NCI-H2196 (cell line): ENCODE measurements around the gene MRPL49.
"Not testable (repeated sequence)": the region's sequence is repeated elsewhere in the genome, so short reads cannot be mapped to it uniquely, and the experiment has no call there.

Experiments used
- DNase-seq: peaks from one replicate; lab custom pipeline; 2025; ENCODE audit not compliant: unreplicated experiment; lab: John Stamatoyannopoulos, UW

Gene MRPL49

DNA sequence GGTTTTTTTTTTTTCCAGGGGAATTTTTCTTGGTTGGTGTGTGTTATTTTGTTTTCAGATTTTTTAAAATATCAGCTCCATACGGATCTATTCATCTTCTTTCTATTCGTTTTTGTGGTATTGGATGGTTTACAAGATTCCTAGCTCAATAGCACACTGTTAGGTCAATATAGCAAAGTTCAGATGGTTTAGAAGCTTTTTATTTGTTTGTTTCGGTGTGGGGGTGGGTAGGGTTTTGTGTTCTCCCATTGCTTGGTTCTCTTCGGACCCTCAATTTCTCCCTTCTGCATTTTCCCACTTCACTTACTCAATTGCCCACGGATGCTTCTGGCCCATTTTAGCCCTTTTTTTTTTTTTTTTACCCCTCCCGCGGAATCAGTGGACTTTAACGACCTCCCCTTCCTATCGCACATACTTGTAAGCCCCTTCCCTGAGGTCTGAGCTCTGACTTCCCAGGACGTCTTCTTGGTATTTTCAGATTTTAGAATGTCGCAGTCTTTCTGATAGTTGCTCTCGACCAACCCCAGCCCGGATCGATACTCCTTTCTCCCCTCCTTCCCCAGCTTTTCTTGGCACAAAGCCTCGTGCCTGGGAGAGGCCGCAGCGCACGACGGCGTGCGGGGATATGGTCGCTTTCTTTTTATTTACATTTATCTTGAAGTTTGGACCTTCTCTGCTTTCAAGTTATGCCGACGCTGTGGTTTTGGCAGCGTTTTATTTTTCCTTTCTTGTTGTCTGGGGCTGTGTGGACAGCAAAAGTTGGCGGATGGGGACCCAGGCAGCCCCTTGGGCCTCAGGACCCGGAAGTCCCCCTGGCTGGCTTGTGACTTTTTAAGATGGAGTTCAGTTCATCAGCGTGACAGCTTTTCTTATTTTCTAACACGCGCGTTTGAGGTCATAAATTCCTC is 43.5 kb downstream of the MRPL49 start:
- no peak for DNase-seq

DNA sequence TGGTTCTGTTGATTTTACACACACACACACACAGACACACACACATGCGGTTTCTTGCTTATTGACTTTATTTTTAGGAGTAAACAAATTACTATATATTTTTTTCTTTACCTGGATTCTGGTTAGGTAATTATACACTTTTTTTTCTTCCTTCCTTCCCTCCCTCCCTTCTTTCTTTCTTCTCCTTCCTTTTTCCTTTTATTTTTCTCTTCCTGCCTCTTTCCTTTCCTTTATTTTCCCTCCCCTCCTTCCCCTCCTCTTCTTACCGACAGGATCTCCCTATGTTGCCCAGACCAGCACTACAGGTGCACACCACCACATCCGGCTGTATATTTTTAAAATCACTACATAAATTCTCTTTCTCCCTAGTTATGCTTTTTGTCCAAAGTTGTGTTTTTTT is 44.8 kb downstream of the MRPL49 start:
- DNase-seq: no peak

DNA sequence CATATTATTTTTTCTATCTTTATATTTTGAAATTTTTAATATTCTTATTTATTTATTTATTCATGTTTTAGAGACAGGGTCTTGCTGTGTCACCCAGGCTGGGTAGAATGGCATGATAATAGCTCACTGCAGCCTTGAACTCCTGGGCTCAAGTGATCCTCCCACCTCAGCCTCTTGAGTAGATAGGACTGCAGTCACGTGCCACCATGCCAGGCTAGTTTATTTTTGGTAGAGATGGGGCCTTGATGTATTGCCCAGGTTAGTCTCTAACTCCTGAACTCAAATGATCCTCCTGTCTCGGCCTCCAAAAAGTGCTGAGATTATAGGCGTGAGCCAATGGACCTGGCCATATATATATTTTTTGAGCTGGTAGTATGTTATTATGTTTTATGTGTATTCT is 45.5 kb downstream of the MRPL49 start:
- DNase-seq: no peak

DNA sequence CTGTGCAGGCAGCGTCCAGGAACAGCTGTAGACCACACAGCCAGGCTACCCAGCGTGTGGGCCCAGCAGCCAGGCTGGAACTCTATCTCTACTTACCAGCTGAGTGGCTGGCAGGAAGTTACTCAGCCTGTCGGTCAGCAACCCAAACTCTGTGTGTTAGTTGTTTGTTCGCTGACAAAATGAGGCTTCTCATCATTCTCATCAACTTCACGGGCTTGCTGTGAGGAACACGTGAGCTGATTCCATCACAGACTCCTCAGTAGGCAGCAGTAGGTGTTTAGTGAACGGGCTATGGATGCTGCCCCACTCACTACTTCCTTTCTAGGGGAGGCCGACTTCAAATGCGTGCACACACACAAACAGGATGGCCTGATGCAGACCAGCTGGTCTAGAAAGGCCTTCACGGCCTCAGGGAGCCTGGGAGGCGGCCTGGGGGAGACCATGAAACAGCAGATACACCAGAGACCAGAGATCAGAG is 47.1 kb downstream of the MRPL49 start:
- no peak for DNase-seq

DNA sequence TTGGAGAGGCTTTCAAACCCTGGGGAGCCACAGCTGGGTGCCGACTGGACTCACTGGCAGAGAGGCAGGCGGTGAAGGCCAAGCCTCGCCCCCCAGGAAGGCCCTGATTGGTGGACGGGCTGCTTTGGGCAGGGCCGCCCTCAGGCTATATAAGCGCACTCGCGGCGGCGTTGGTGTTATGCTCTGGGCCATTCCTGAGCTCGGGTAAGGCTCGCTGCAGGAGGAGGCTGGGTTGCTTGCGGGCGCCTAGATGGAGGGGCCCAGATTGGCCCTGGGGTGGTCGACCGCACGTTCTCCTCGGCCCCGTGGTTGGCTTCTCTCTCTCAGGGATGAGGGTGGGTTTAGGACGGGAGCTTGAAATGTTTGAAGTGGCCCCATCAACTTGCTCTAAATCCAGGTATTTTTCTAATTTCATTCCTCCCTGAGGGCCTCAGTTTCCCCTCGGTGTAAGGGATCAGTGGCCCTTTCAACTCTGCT is 48.0 kb downstream of the MRPL49 start, which contains the start of gene SPDYC:
Gene SPDYC, plus strand, starts transcription at position 176 of the 477 bp plus-strand sequence. CDS start 1,125 bp downstream, outside the sequence.
- no peak for DNase-seq

DNA sequence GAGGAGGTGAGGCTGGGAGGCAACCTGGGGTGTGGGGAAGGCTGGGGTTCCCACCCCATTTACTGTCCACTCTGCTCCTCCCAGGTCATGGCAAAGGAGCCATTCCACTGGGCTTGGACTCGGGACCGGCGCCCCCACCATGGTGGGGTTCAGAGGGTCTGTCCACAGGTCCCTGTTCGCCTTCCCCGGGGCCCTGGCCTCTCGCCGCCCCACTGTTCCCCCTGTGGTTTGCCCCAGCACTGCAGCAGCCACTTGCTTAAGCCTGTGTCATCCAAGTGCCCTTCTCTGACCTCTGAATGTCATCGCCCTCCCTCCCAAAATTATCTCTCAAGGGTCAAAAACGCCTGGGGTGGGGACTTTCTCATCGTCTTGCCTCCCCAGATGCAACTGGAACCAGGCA is 50.5 kb downstream of the MRPL49 start:
- DNase-seq: no peak

DNA sequence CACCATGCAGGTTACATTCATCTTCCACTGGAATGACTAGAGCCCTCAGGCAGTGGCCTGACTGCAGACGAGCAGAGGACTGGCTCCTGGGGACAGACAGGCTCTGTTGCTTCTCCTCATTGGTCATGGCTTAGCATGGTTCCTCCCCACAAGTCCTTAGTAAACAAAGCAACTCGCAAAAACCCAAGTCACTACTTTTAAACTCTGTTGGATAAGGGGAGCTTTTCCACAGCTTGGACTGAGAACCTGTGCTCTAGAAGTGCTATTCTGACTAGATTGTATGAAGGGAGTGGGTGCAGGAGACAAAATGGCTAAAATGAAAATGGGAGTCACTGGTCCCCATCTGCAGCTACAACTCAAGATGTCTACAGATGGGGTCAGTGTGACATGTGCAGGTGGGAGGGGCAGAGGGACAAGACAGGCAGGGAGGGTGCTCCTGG is 52.5 kb downstream of the MRPL49 start:
- not testable (repeated sequence) for DNase-seq
